ENCODE results near the gene ZNF668.
A peak's percentile ranks its signal among the peaks of the same experiment; 100 is the strongest.
"Not testable (repeated sequence)": the region's sequence is repeated elsewhere in the genome, so short reads cannot be mapped to it uniquely, and the experiment has no call there.

ZNF668 gene

GRCh38 chr16:31055613-31056012 lies 18.4 kb downstream of the ZNF668 start:
- no peak for DNase-seq (ENCODE audit: low read depth in 2 of 2)

GRCh38 chr16:31052114-31052513 lies 21.9 kb downstream of the ZNF668 start:
- DNase-seq (ENCODE audit: low read depth in 2 of 2) = peak; percentile 57 to 67

- no peak for DNase-seq (ENCODE audit: low read depth in 2 of 2)
Measured at GRCh38 chr16:31050280-31051030, 23.6 kb downstream of the ZNF668 start.

- DNase-seq (ENCODE audit: low read depth in 2 of 2) = no peak
Measured at GRCh38 chr16:31043898-31044481, 30.1 kb downstream of the ZNF668 start.

DNA sequence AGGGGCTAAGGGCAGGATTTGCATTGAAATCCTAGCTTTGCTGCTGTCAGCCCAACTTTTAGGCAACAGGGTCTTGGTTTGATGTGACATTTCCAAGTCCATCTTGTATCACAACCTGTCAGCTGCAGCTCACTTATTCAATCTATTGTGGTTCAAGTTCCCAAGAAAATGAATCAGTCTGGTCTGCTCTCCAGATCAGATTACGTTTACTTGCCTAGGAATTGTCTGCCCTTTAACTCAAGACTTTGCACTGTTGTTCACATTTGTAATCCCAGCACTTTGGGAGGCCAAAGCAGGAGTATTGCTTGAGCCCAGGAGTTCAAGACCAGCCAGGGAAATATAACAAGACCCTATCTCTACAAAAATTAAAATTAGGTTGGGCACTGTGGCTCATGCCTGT lies 30.7 kb downstream of the ZNF668 start:
- DNase-seq (ENCODE audit: low read depth in 2 of 2) = no peak

DNA sequence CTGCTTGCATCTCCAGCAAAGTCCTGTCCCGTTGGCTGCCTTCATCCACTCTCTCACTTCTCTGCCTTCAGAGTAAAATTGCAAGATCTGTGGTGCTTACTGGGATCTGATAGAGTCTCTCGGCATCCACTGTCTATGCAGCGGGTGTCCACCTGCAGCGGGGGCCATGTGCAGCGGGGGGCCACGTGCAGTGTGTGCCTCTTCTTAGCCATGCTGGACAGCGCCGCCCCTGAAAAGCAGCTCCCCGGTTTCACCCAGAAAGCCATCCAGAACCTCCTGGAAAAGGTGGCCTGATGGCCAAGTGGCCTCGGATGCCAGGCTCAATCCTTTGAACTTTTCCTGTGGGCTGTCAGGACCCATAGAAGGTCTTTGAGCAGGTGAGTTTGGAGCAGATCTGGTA lies 31.2 kb downstream of the ZNF668 start:
- no peak for DNase-seq (ENCODE audit: low read depth in 2 of 2)

GRCh38 chr16:31038993-31039392 lies 35.0 kb downstream of the ZNF668 start:
- DNase-seq (ENCODE audit: low read depth in 2 of 2) = no peak

- DNase-seq (ENCODE audit: low read depth in 2 of 2) = no peak
Measured at GRCh38 chr16:31036691-31037090, 37.3 kb downstream of the ZNF668 start.

DNA sequence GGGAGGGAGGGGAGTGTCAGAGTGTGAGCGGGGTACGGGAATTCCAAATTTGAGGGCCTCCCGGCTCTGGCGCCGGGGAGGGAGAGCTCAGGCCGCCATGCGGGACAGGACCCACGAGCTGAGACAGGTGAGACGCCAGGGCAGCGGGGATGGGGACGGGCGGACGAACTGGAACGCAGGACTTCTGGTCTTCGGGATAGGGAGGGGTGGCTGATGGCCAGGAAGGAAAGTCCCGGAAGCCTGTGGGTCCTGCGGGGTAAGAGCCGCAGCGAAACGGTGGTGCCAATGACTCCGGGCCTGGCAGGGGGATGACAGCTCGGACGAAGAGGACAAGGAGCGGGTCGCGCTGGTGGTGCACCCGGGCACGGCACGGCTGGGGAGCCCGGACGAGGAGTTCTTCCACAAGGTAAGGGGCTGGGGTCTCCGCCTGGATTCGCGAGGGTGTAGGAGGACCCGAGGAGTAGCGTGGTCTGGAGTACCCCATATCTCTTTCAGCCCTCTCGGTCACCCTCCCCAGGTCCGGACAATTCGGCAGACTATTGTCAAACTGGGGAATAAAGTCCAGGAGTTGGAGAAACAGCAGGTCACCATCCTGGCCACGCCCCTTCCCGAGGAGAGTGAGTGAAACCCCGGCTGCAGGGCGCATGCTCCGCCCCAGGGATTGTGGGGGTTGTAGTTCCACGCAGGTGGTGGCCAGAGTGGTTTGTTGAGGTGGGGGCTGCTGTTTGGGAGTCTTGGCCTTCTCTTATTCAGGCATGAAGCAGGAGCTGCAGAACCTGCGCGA lies 40.1 kb downstream of the ZNF668 start:
- peak; percentile 44 to 49 for DNase-seq (ENCODE audit: low read depth in 2 of 2)

GRCh38 chr16:31032736-31033708 lies 41.0 kb downstream of the ZNF668 start, which contains the start of gene STX4:
STX4 (plus strand) TSS chr16:31033558; CDS start chr16:31033806, 248 bp downstream.
- peak; percentile 91 to 94 for DNase-seq (ENCODE audit: low read depth in 2 of 2)

- no peak for DNase-seq (ENCODE audit: low read depth in 2 of 2)
Measured at GRCh38 chr16:31031276-31031675, 42.8 kb downstream of the ZNF668 start.

DNA sequence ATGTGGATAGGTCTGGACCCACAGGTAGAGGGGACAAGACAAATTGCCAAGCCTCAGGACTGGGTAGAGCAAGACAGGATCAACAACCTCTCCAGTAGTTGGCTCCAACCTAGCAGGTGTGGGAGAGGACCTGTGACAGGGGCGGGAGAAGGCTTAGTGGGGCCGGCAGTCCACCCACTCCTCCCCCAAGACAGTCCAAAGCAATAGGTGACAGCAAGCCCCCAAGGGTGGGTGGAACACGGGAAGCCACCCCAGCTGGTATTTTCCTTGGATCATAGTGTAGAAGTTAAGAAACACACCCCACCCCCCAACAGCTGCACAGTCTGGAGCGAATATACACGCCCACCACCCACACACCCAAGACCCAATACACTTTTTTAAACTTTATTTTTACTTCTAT lies 44.8 kb downstream of the ZNF668 start:
- DNase-seq (ENCODE audit: low read depth in 2 of 2) = no peak

- no peak for DNase-seq (ENCODE audit: low read depth in 2 of 2)
Measured at GRCh38 chr16:31025339-31025738, 48.7 kb downstream of the ZNF668 start.

DNA sequence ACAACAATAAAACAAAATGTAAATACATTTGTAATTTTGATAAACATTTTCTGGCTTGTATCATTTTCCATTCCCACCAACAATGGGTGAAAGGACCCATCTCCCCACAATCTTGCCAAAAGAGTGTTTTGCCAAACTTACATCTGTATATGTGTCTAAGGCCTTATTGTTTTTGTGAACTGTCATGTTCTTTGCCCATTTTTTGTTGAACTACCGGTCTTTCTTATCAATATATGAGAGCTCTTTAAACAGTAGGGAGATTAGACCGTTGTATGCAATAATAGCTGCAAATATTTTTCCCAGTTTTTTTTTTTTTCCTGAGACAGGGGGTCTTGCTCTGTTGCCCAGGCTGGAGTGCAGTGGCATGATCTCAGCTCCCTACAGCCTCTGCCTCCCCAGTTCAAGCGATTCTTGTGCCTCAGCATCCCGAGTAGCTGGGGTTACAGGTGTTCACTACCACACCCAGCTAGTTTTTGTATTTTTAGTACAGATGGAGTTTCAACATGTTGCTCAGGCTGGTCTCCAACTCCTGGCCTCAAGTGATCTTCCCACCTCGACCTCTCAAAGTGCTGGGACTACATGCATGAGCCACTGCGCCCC lies 50.3 kb downstream of the ZNF668 start:
- no peak for DNase-seq (ENCODE audit: low read depth in 2 of 2)

- no peak for DNase-seq (ENCODE audit: low read depth in 2 of 2)
Measured at GRCh38 chr16:31023252-31023602, 50.8 kb downstream of the ZNF668 start.

DNA sequence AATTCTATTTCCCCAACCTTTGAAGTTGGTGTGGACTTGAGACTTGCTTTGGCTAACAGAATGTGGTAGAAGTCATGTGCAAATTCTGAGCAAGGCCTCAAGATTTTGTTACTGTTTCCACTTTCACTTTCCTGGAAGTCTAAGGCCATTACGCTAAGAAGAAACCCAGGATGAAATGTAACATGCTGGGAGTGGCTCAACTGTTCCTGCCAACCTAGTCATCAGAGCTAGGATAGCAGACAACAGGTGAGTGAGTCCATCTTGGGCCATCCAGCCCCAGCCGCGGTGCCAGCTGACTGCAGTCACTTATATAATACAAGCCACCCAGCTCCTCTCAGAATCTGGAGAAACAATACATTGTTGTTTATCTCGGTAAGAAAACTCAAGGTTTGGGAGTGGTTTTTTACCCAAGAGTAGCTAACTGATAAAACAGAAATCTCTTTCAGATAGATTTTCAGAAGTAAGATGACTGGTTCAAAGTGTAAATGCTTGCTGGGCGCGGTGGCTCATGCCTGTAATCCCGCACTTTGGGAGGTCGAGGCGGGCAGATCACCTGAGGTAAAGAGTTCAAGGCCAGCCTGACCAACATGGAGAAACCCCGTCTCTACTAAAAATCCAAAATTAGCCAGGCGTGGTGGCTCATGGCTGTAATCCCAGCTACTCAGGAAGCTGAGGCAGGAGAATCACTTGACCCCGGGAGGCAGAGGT lies 51.3 kb downstream of the ZNF668 start:
- DNase-seq (ENCODE audit: low read depth in 2 of 2) = no peak

DNA sequence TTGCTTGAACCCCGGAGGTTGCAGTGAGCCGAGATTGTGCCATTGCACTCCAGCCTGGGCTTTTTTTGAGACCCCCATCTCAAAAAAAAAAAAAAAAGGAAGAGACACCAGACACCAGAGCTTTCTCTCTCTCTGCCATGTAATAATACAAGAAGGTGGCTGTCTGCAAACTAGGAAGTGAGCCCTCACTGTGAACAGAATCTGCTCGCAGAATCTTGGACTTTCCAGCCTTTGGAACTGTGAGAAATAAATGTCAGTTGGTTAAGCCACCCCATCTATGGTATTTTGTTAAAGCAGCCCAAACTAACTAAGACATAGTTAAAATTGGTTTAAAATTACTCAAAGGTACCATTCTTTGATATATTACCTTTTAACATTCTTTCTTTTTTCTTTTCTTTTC lies 53.5 kb downstream of the ZNF668 start:
- no peak for DNase-seq (ENCODE audit: low read depth in 2 of 2)

- not testable (repeated sequence) for DNase-seq (ENCODE audit: low read depth in 2 of 2)
Measured at GRCh38 chr16:31017756-31018155, 56.3 kb downstream of the ZNF668 start.

DNA sequence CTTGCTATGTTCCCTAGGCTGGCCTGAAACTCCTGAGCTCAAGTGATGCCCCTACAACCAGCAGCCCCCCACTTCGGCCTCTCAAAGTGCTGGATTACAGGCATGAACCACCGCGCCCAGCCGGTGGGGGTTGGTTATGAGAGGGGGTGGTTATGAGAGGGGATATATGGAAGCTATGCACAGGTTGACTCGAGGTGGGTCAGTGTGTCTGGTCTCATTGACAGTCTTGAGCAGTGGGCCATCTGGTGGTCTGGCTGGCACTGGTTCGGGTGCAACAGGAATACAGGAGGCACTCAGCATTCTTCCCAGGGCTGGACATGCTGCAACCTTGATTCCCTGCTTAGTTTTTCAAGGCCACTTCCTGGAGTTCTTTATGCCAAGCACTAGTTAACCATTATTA lies 58.0 kb downstream of the ZNF668 start:
- no peak for DNase-seq (ENCODE audit: low read depth in 2 of 2)

DNA sequence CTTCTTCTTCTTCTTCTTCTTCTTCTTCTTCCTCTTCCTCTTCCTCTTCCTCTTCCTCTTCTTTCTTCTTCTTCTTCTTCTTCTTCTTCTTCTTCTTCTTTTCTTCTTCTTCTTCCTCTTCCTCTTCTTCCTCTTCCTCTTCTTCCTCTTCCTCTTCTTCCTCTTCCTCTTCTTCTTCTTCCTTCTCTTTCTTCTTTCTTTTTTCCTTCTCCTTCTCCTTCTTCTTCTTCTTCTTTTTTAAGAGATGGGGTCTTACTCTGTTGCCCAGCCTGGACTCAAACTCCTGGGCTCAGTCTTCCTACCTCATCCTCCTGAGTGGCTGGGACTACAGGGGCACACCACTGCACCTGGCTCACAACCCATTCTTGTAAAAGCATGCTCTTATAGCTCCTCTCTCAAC lies 60.7 kb downstream of the ZNF668 start:
- DNase-seq (ENCODE audit: low read depth in 2 of 2) = not testable (repeated sequence)

DNA sequence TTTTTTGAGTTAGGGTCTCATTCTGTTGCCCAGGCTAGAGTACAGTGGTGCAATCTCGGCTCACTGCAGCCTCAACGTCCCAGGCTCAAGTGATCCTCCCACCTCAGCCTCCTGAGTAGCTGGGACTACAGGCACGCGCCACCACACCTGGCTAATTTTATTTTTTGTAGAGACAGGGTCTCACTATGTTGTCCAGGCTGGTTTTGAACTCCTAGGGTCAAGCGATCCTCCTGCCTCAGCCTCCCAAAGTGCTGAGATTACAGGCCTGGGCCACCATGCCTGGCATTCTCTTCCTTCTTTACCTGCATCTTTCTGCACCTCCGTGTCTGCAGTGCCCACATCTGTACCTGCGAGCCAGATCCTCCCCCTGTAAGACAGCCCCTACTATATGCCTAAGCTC lies 62.2 kb downstream of the ZNF668 start:
- DNase-seq (ENCODE audit: low read depth in 2 of 2) = not testable (repeated sequence)

Data from fibroblast of skin of left quadriceps (primary cell).